A549 (cell line): ENCODE measurements around the gene SORCS1.

Source experiments
- CTCF ChIP-seq: fragments of >200 bp; sonication (Bioruptor Twin); formaldehyde crosslinking; IDR thresholded peaks from 3 replicates; pipeline ENCODE4 v1.5.1; 2016
- EP300 ChIP-seq, 2 experiments: fragments of >200 bp; sonication (Bioruptor Twin); formaldehyde crosslinking; IDR thresholded peaks; 2 replicates in 1 of 2; 3 replicates in 1 of 2; pipeline ENCODE4 v1.6.1; 2016 to 2017
- GATA3 ChIP-seq: IDR thresholded peaks from 2 replicates; pipeline ENCODE4 v1.6.1; 2012; ENCODE audit warnings: borderline replicate concordance
- MAFK ChIP-seq: fragments of 450-650 bp; IDR thresholded peaks from 2 replicates; pipeline ENCODE4 v1.6.1; 2014; ENCODE audit not compliant: partially characterized antibody
- MAX ChIP-seq: IDR thresholded peaks from 2 replicates; pipeline ENCODE4 v1.6.1; 2012
- POLR2A ChIP-seq: IDR thresholded peaks from 2 replicates; pipeline ENCODE4 v1.6.1; 2012; ENCODE audit warnings: mild to moderate bottlenecking, low read length
- RAD21 ChIP-seq, 2 experiments: fragments of >200 bp in 1 of 2; sonication (Bioruptor Twin) in 1 of 2; formaldehyde crosslinking in 1 of 2; IDR thresholded peaks in 1 of 2; conservative IDR thresholded peaks in 1 of 2; 2 replicates in 1 of 2; 3 replicates in 1 of 2; pipeline ENCODE4 v1.6.1; 2012 to 2018; ENCODE audit warnings: inconsistent platforms in 1 of 2
- REST ChIP-seq: fragments of 200-600 bp; sonication (generic); IDR thresholded peaks from 2 replicates; pipeline ENCODE4 v1.6.1; 2016; ENCODE audit warnings: antibody characterized with exemption, mild to moderate bottlenecking, moderate library complexity
- USF2 ChIP-seq: fragments of 450-650 bp; IDR thresholded peaks from 2 replicates; pipeline ENCODE4 v1.6.1; 2014; ENCODE audit warnings: antibody characterized with exemption

GRCh38 chr10:106997721-106998120 lies 166.8 kb downstream of the SORCS1 start:
- TF ChIP-seq POLR2A (no peak), CTCF (no peak), EP300 (IDR thresholded peaks at IDR 0.05) (no peak), MAFK (no peak), USF2 (no peak), RAD21 (conservative IDR thresholded peaks at IDR 0.05 in 1 of 2, IDR thresholded peaks at IDR 0.05 in 1 of 2) (no peak), REST (no peak), MAX (no peak), GATA3 (no peak)
